ENCODE data around the gene WSCD1. TPM values are rescaled to one million over a fixed set of nuclear protein-coding genes. Genes with fewer than 3 reads are reported as not detected.

The WSCD1 gene
- polyA plus RNA-seq, 1 donor from 2014 or later, result 9.5 TPM

DNA sequence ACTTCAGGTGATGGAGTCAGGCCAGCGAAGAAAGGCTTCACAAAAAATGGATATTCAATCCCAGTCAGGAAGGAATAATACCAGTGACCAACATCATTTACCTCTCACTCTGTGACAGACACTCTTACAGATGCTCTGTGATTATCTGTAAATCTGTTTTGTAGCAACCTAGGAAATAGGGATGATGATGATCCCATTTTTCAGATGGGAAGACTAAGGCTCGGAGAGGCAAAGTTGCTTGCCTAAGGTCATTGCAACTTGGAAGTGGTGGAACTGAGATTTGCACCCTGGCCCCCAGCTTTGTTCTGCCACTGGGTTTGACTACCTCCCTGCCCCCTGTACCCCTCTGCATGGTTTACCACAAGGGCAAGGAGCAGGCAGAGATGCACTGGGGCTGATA is 14.1 kb upstream of the WSCD1 start:
- H3K27me3 ChIP-seq (ENCODE audit: insufficient read depth, low read depth, low read length), result no peaks in the 10 kb centered on the region
- H3K36me3 ChIP-seq (ENCODE audit: insufficient read depth, low read length), result no peaks in the 10 kb centered on the region
- no peaks in the 10 kb centered on the region for H3K9me3 ChIP-seq (ENCODE audit: low read length)
- no peaks in the 10 kb centered on the region for H3K79me2 ChIP-seq (replicated peaks; ENCODE audit: insufficient read depth, low read length)
- H2AFZ ChIP-seq (ENCODE audit: low read depth, low read length), result no peak overlapping the region
- no peak overlapping the region for H3K9ac ChIP-seq (ENCODE audit: low read length)
- no peak overlapping the region for H3K4me3 ChIP-seq (ENCODE audit: low read length)
- H3K9me2 ChIP-seq (ENCODE audit: insufficient read depth, low read length), result no peaks in the 10 kb centered on the region
- no peak for TF ChIP-seq EP300 (conservative IDR thresholded peaks at IDR 0.05; ENCODE audit: poor library complexity, severe bottlenecking)
- no peak for TF ChIP-seq TAF1 (IDR thresholded peaks at IDR 0.05; ENCODE audit: low read depth)
- no peak for TF ChIP-seq MXI1 (conservative IDR thresholded peaks at IDR 0.05; ENCODE audit: poor library complexity, severe bottlenecking)
- TF ChIP-seq EZH2 (IDR thresholded peaks at IDR 0.05; ENCODE audit: borderline replicate concordance, insufficient read depth, low read length, poor library complexity, severe bottlenecking), result no peak
- TF ChIP-seq, protein P1, sequence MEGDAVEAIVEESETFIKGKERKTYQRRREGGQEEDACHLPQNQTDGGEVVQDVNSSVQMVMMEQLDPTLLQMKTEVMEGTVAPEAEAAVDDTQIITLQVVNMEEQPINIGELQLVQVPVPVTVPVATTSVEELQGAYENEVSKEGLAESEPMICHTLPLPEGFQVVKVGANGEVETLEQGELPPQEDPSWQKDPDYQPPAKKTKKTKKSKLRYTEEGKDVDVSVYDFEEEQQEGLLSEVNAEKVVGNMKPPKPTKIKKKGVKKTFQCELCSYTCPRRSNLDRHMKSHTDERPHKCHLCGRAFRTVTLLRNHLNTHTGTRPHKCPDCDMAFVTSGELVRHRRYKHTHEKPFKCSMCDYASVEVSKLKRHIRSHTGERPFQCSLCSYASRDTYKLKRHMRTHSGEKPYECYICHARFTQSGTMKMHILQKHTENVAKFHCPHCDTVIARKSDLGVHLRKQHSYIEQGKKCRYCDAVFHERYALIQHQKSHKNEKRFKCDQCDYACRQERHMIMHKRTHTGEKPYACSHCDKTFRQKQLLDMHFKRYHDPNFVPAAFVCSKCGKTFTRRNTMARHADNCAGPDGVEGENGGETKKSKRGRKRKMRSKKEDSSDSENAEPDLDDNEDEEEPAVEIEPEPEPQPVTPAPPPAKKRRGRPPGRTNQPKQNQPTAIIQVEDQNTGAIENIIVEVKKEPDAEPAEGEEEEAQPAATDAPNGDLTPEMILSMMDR (IDR thresholded peaks at IDR 0.05; ENCODE audit: poor library complexity, severe bottlenecking), result no peak
- TF ChIP-seq, protein P2, sequence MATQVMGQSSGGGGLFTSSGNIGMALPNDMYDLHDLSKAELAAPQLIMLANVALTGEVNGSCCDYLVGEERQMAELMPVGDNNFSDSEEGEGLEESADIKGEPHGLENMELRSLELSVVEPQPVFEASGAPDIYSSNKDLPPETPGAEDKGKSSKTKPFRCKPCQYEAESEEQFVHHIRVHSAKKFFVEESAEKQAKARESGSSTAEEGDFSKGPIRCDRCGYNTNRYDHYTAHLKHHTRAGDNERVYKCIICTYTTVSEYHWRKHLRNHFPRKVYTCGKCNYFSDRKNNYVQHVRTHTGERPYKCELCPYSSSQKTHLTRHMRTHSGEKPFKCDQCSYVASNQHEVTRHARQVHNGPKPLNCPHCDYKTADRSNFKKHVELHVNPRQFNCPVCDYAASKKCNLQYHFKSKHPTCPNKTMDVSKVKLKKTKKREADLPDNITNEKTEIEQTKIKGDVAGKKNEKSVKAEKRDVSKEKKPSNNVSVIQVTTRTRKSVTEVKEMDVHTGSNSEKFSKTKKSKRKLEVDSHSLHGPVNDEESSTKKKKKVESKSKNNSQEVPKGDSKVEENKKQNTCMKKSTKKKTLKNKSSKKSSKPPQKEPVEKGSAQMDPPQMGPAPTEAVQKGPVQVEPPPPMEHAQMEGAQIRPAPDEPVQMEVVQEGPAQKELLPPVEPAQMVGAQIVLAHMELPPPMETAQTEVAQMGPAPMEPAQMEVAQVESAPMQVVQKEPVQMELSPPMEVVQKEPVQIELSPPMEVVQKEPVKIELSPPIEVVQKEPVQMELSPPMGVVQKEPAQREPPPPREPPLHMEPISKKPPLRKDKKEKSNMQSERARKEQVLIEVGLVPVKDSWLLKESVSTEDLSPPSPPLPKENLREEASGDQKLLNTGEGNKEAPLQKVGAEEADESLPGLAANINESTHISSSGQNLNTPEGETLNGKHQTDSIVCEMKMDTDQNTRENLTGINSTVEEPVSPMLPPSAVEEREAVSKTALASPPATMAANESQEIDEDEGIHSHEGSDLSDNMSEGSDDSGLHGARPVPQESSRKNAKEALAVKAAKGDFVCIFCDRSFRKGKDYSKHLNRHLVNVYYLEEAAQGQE (IDR thresholded peaks at IDR 0.05; ENCODE audit: borderline replicate concordance), result no peak
- TF ChIP-seq RAD21 (conservative IDR thresholded peaks at IDR 0.05), result no peak
- no peak for TF ChIP-seq SMC3 (conservative IDR thresholded peaks at IDR 0.05; ENCODE audit: poor library complexity)
- TF ChIP-seq POLR2AphosphoS5 (IDR thresholded peaks at IDR 0.05), result no peak
- no peak overlapping the region for H3K27ac ChIP-seq (ENCODE audit: low read length)
- no peak overlapping the region for H3K4me2 ChIP-seq (ENCODE audit: low read length)
- H4K20me1 ChIP-seq (ENCODE audit: insufficient read depth), result no peaks in the 10 kb centered on the region
- no peaks in the 10 kb centered on the region for H3F3A ChIP-seq (ENCODE audit: insufficient read depth, low read length, poor library complexity, severe bottlenecking)

GRCh38 chr17:6057562-6057961 is 12.6 kb upstream of the WSCD1 start:
- Histone ChIP-seq H3K9me2 (ENCODE audit: insufficient read depth, low read length) (no peaks in the 10 kb centered on the region), H3K27me3 (ENCODE audit: insufficient read depth, low read depth, low read length) (no peaks in the 10 kb centered on the region), H3K9me3 (ENCODE audit: low read length) (no peaks in the 10 kb centered on the region), H2AFZ (ENCODE audit: low read depth, low read length) (no peak overlapping the region), H3K4me2 (ENCODE audit: low read length) (no peak overlapping the region), H4K20me1 (ENCODE audit: insufficient read depth) (no peaks in the 10 kb centered on the region), H3K9ac (ENCODE audit: low read length) (no peak overlapping the region), H3K27ac (ENCODE audit: low read length) (no peak overlapping the region), H3K36me3 (ENCODE audit: insufficient read depth, low read length) (no peaks in the 10 kb centered on the region), H3K4me3 (ENCODE audit: low read length) (no peak overlapping the region), H3F3A (ENCODE audit: insufficient read depth, low read length, poor library complexity, severe bottlenecking) (no peaks in the 10 kb centered on the region), H3K79me2 (replicated peaks; ENCODE audit: insufficient read depth, low read length) (no peaks in the 10 kb centered on the region)
- no peak for TF ChIP-seq EZH2 (IDR thresholded peaks at IDR 0.05; ENCODE audit: borderline replicate concordance, insufficient read depth, low read length, poor library complexity, severe bottlenecking)
- TF ChIP-seq POLR2AphosphoS5 (IDR thresholded peaks at IDR 0.05), result no peak
- TF ChIP-seq, protein P2 (IDR thresholded peaks at IDR 0.05; ENCODE audit: borderline replicate concordance), result no peak
- TF ChIP-seq MXI1 (conservative IDR thresholded peaks at IDR 0.05; ENCODE audit: poor library complexity, severe bottlenecking), result no peak
- TF ChIP-seq, protein P1 (IDR thresholded peaks at IDR 0.05; ENCODE audit: poor library complexity, severe bottlenecking), result no peak
- TF ChIP-seq TAF1 (IDR thresholded peaks at IDR 0.05; ENCODE audit: low read depth), result no peak
- TF ChIP-seq RAD21 (conservative IDR thresholded peaks at IDR 0.05), result no peak
- no peak for TF ChIP-seq SMC3 (conservative IDR thresholded peaks at IDR 0.05; ENCODE audit: poor library complexity)
- no peak for TF ChIP-seq EP300 (conservative IDR thresholded peaks at IDR 0.05; ENCODE audit: poor library complexity, severe bottlenecking)

Data from neural cell (in vitro differentiated cells).